ENCODE measurements around the gene TTYH2. TPM values are rescaled to one million over a fixed set of nuclear protein-coding genes. Genes with fewer than 3 reads are reported as not detected.

The TTYH2 gene
- polyA plus RNA-seq, 1 experiment, result 3.1 TPM

DNA sequence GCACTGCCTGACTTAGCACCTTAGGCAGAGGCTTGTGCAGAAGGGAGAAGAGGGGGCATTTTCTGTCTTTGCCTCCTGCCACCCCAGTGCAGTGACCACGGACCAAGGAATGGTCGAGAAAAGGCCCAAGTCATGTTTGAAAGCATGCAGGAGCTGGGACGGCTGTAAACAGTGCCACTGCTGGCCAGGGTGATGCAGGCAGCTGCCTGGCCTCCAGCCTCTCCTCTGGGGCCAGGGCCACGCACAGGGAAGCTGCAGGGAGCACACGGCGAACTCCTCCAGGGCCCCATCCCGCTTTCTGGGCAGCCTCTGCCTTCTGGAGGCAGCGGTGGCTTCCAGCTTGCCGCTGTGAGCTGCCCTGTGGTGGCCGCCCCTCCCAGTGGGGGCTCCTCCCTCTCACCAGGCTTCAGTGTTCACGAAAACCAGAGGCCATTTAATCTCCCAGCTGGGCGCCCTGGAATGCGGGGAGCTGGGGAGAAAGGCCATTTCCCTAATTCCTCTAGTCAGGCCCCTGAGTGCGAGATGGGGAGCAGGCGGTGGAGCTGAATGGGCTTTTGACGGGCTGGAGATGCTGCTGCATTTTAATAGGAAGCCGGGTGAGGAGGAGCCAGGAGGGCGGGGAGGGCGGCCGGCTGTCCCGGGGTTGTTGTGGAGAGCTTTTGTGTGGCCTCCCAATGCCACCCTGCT, 31.9 kb downstream of the TTYH2 start:
- ChIA-PET CTCF (no interaction called here), POLR2A (no interaction called here)
- DNase-seq (ENCODE audit: low read depth, low spot score), result no peak
- Histone ChIP-seq H3K27ac (ENCODE audit: low read depth, low read length) (no peak overlapping the region), H3K4me3 (ENCODE audit: low read depth, low read length) (no peak overlapping the region), H3K27me3 (ENCODE audit: control insufficient read depth, insufficient read depth, low read length) (no peaks in the 10 kb centered on the region), H3K9me3 (ENCODE audit: control insufficient read depth, insufficient read depth, low read length) (no peaks in the 10 kb centered on the region)
- TF ChIP-seq, protein P1, sequence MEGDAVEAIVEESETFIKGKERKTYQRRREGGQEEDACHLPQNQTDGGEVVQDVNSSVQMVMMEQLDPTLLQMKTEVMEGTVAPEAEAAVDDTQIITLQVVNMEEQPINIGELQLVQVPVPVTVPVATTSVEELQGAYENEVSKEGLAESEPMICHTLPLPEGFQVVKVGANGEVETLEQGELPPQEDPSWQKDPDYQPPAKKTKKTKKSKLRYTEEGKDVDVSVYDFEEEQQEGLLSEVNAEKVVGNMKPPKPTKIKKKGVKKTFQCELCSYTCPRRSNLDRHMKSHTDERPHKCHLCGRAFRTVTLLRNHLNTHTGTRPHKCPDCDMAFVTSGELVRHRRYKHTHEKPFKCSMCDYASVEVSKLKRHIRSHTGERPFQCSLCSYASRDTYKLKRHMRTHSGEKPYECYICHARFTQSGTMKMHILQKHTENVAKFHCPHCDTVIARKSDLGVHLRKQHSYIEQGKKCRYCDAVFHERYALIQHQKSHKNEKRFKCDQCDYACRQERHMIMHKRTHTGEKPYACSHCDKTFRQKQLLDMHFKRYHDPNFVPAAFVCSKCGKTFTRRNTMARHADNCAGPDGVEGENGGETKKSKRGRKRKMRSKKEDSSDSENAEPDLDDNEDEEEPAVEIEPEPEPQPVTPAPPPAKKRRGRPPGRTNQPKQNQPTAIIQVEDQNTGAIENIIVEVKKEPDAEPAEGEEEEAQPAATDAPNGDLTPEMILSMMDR (IDR thresholded peaks at IDR 0.05; ENCODE audit: low read depth, low read length), result no peak

DNA sequence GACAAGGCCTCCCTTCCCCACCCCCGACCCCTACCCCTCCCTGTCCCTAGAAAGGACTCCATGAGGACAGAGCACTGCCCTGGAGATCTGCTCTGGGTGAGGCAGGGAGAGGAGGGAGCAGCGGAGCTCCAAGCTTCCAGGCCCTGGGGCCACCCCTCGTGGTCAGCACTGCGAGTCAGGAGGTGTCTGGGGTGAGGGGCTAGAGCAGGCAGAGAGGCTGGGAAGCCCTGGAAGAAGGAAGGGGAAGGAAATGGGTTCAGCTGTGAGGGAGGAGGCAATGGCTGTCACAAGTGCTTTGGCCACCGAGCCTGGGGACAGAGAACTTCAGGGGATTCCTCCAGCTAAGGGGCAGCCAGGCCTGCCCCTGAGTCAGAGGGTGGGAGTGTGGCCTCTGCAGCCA, 32.5 kb downstream of the TTYH2 start:
- H3K9me3 ChIP-seq (ENCODE audit: control insufficient read depth, insufficient read depth, low read length), result no peaks in the 10 kb centered on the region
- no peak for DNase-seq (ENCODE audit: low read depth, low spot score)
- no peaks in the 10 kb centered on the region for H3K27me3 ChIP-seq (ENCODE audit: control insufficient read depth, insufficient read depth, low read length)
- POLR2A ChIA-PET, result no interaction called here
- H3K27ac ChIP-seq (ENCODE audit: low read depth, low read length), result no peak overlapping the region
- TF ChIP-seq, protein P1 (IDR thresholded peaks at IDR 0.05; ENCODE audit: low read depth, low read length), result no peak
- no peak overlapping the region for H3K4me3 ChIP-seq (ENCODE audit: low read depth, low read length)
- CTCF ChIA-PET, result no interaction called here

DNA sequence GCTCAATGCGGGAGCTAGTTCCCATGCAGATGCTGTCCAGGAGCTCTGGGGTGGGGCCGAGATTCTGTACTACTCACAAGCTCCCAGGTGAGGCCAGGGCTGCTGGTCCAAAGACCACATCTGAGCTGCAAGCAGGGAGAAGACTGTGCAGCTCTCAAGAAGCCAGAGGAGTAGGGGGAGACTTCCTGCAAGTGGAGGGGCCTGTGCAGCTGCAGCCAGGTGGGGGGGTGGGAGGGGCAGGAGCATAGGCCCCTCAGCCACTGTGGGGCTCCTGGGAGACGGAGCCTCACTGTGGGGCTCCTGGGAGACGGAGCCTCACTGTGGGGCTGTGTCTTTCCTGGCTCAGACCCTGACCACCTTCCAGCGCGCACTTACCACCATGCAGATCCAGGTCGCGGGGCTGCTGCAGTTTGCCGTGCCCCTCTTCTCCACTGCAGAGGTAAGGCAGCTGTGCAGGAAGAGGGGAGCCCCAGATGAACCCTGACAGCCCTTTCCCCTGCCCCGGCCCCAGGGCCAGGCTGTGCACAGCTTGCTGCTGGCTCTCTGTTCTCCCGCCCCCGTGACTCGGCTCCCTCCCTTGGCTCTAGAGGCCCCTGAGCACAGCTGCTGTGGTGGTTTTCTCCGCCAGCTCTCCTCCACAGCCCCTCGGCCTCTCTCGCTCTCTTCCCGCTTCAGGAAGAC, 36.4 kb downstream of the TTYH2 start:
- no peaks in the 10 kb centered on the region for H3K27me3 ChIP-seq (ENCODE audit: control insufficient read depth, insufficient read depth, low read length)
- no peak for DNase-seq (ENCODE audit: low read depth, low spot score)
- TF ChIP-seq, protein P1 (IDR thresholded peaks at IDR 0.05; ENCODE audit: low read depth, low read length), result no peak
- ChIA-PET POLR2A (no interaction called here), CTCF (no interaction called here)
- H3K9me3 ChIP-seq (ENCODE audit: control insufficient read depth, insufficient read depth, low read length), result no peaks in the 10 kb centered on the region
- H3K27ac ChIP-seq (ENCODE audit: low read depth, low read length), result no peak overlapping the region
- H3K4me3 ChIP-seq (ENCODE audit: low read depth, low read length), result no peak overlapping the region

DNA sequence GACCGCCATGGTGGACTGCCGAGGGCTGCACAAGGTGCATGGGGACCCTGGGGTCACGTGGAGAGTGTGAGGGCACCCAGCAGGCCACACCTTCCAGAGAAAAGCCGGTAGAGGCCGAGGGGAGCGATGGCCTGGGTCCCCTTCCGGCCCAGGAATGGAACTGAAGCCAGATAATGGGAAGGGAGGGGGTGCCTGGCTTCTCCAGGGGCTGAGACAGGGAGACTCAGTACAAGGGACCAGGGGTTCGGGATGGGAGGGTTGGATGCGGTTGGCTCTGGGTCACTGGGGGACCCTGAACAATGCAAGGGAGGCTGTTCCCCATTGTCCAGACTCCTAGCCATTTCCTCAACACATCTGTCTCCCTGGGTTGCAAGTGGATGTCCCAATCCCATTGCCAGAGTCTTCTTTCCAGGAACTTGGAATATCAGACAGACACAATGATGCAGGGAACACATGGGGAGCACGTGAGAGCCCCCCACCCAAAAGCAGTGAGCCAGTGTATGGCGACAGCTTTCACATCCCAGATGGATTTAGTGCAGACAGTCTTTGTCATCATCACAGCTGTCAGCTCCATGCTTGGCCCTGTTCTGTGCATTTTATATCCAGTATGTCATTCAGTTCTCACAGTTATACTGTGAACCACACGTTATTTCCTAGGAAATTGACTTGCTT, 37.1 kb downstream of the TTYH2 start:
- TF ChIP-seq, protein P1 (IDR thresholded peaks at IDR 0.05; ENCODE audit: low read depth, low read length), result no peak
- DNase-seq (ENCODE audit: low read depth, low spot score), result no peak
- H3K27ac ChIP-seq (ENCODE audit: low read depth, low read length), result no peak overlapping the region
- H3K9me3 ChIP-seq (ENCODE audit: control insufficient read depth, insufficient read depth, low read length), result no peaks in the 10 kb centered on the region
- POLR2A ChIA-PET, result no interaction called here
- CTCF ChIA-PET, result no interaction called here
- no peaks in the 10 kb centered on the region for H3K27me3 ChIP-seq (ENCODE audit: control insufficient read depth, insufficient read depth, low read length)
- no peak overlapping the region for H3K4me3 ChIP-seq (ENCODE audit: low read depth, low read length)

DNA sequence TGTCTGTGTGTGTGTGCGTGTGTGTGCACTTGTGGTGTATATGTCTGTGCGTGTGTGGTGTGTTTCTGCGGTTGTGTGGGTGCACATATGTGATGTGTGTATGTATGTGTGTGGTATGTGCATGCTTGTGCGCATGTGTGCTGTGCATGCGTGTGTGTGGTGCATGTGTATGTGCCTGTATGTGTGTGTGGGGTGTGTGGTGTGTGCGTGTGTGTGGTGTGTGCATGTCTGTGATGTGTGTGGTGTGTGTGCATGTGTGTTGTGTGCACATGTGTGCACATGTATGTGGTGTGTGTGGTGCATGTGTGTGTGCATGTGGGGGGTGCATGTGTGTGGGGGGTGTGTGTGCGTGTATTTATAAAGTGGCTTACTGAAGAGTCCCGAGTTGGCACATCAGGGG, 37.7 kb downstream of the TTYH2 start:
- Histone ChIP-seq H3K27me3 (ENCODE audit: control insufficient read depth, insufficient read depth, low read length) (no peaks in the 10 kb centered on the region), H3K27ac (ENCODE audit: low read depth, low read length) (no peak overlapping the region), H3K9me3 (ENCODE audit: control insufficient read depth, insufficient read depth, low read length) (no peaks in the 10 kb centered on the region), H3K4me3 (ENCODE audit: low read depth, low read length) (no peak overlapping the region)
- ChIA-PET POLR2A (no interaction called here), CTCF (no interaction called here)
- TF ChIP-seq, protein P1 (IDR thresholded peaks at IDR 0.05; ENCODE audit: low read depth, low read length), result no peak
- no peak for DNase-seq (ENCODE audit: low read depth, low spot score)

All from AG04450 (cell line).